ENCODE measurements around the gene GRIP1.

GRIP1 gene

GRCh38 chr12:66341126-66341525 lies 337.8 kb downstream of the GRIP1 start:
- TF ChIP-seq Cebpa-rat (IDR thresholded peaks at IDR 0.05), result no peak
- H3K4me3 ChIP-seq, result no peak overlapping the region
- no peaks in the 10 kb centered on the region for H3K27me3 ChIP-seq
- H3K27ac ChIP-seq, result no peak overlapping the region
- H3K36me3 ChIP-seq, result peaks cover 70% of the 10 kb centered on the region
- no peaks in the 10 kb centered on the region for H4K20me1 ChIP-seq
- no peaks in the 10 kb centered on the region for H3K4me1 ChIP-seq
- no peak overlapping the region for H3K4me2 ChIP-seq
- H3K9me3 ChIP-seq, result peaks cover 52% of the 10 kb centered on the region
- no peak overlapping the region for H3K9ac ChIP-seq

- peaks cover 64% of the 10 kb centered on the region for H3K36me3 ChIP-seq
- H3K9ac ChIP-seq, result no peak overlapping the region
- H3K27ac ChIP-seq, result no peak overlapping the region
- peaks cover 49% of the 10 kb centered on the region for H3K9me3 ChIP-seq
- no peaks in the 10 kb centered on the region for H3K4me1 ChIP-seq
- no peak overlapping the region for H3K4me2 ChIP-seq
- H4K20me1 ChIP-seq, result no peaks in the 10 kb centered on the region
- H3K27me3 ChIP-seq, result no peaks in the 10 kb centered on the region
- no peak for TF ChIP-seq Cebpa-rat (IDR thresholded peaks at IDR 0.05)
- H3K4me3 ChIP-seq, result no peak overlapping the region
Measured at GRCh38 chr12:66340131-66340530, 338.7 kb downstream of the GRIP1 start.

- H3K9ac ChIP-seq, result no peak overlapping the region
- no peak for TF ChIP-seq Cebpa-rat (IDR thresholded peaks at IDR 0.05)
- peaks cover 29% of the 10 kb centered on the region for H3K9me3 ChIP-seq
- peaks cover 44% of the 10 kb centered on the region for H3K36me3 ChIP-seq
- H3K4me1 ChIP-seq, result no peaks in the 10 kb centered on the region
- no peak overlapping the region for H3K27ac ChIP-seq
- no peaks in the 10 kb centered on the region for H4K20me1 ChIP-seq
- H3K4me2 ChIP-seq, result no peak overlapping the region
- no peak overlapping the region for H3K4me3 ChIP-seq
- H3K27me3 ChIP-seq, result no peaks in the 10 kb centered on the region
Measured at GRCh38 chr12:66337381-66338010, 341.4 kb downstream of the GRIP1 start.

- Histone ChIP-seq H3K4me2 (no peak overlapping the region), H3K4me3 (no peak overlapping the region), H3K9ac (no peak overlapping the region), H3K9me3 (peaks cover 11% of the 10 kb centered on the region), H4K20me1 (no peaks in the 10 kb centered on the region), H3K27me3 (no peaks in the 10 kb centered on the region), H3K4me1 (no peaks in the 10 kb centered on the region), H3K27ac (no peak overlapping the region), H3K36me3 (peaks cover 48% of the 10 kb centered on the region)
- TF ChIP-seq Cebpa-rat (IDR thresholded peaks at IDR 0.05), result no peak
Measured at GRCh38 chr12:66335746-66336145, 343.1 kb downstream of the GRIP1 start.

- no peak overlapping the region for H3K4me3 ChIP-seq
- no peaks in the 10 kb centered on the region for H3K4me1 ChIP-seq
- no peaks in the 10 kb centered on the region for H3K27me3 ChIP-seq
- H4K20me1 ChIP-seq, result no peaks in the 10 kb centered on the region
- H3K4me2 ChIP-seq, result no peak overlapping the region
- H3K9me3 ChIP-seq, result no peaks in the 10 kb centered on the region
- peaks cover 23% of the 10 kb centered on the region for H3K36me3 ChIP-seq
- no peak overlapping the region for H3K27ac ChIP-seq
- TF ChIP-seq Cebpa-rat (IDR thresholded peaks at IDR 0.05), result no peak
- H3K9ac ChIP-seq, result no peak overlapping the region
Measured at GRCh38 chr12:66331814-66332213, 347.1 kb downstream of the GRIP1 start.

- peaks cover 26% of the 10 kb centered on the region for H3K36me3 ChIP-seq
- H3K27me3 ChIP-seq, result no peaks in the 10 kb centered on the region
- TF ChIP-seq Cebpa-rat (IDR thresholded peaks at IDR 0.05), result no peak
- no peak overlapping the region for H3K27ac ChIP-seq
- no peak overlapping the region for H3K9ac ChIP-seq
- H3K9me3 ChIP-seq, result no peaks in the 10 kb centered on the region
- H3K4me1 ChIP-seq, result no peaks in the 10 kb centered on the region
- H3K4me2 ChIP-seq, result no peak overlapping the region
- no peaks in the 10 kb centered on the region for H4K20me1 ChIP-seq
- no peak overlapping the region for H3K4me3 ChIP-seq
Measured at GRCh38 chr12:66331016-66331415, 347.9 kb downstream of the GRIP1 start.

- no peak overlapping the region for H3K9ac ChIP-seq
- no peaks in the 10 kb centered on the region for H3K4me1 ChIP-seq
- H3K36me3 ChIP-seq, result peaks cover 34% of the 10 kb centered on the region
- H3K4me3 ChIP-seq, result no peak overlapping the region
- no peaks in the 10 kb centered on the region for H4K20me1 ChIP-seq
- H3K27ac ChIP-seq, result no peak overlapping the region
- TF ChIP-seq Cebpa-rat (IDR thresholded peaks at IDR 0.05), result no peak
- H3K27me3 ChIP-seq, result no peaks in the 10 kb centered on the region
- H3K4me2 ChIP-seq, result no peak overlapping the region
- no peaks in the 10 kb centered on the region for H3K9me3 ChIP-seq
Measured at GRCh38 chr12:66329941-66330340, 348.9 kb downstream of the GRIP1 start.

- H3K4me1 ChIP-seq, result no peaks in the 10 kb centered on the region
- no peak overlapping the region for H3K9ac ChIP-seq
- no peak for TF ChIP-seq Cebpa-rat (IDR thresholded peaks at IDR 0.05)
- H3K4me3 ChIP-seq, result no peak overlapping the region
- H3K9me3 ChIP-seq, result no peaks in the 10 kb centered on the region
- H3K36me3 ChIP-seq, result peaks cover 30% of the 10 kb centered on the region
- H3K27ac ChIP-seq, result no peak overlapping the region
- no peak overlapping the region for H3K4me2 ChIP-seq
- no peaks in the 10 kb centered on the region for H4K20me1 ChIP-seq
- no peaks in the 10 kb centered on the region for H3K27me3 ChIP-seq
Measured at GRCh38 chr12:66323017-66323416, 355.9 kb downstream of the GRIP1 start.

- H3K27ac ChIP-seq, result no peak overlapping the region
- no peak overlapping the region for H3K4me2 ChIP-seq
- no peaks in the 10 kb centered on the region for H3K27me3 ChIP-seq
- no peaks in the 10 kb centered on the region for H4K20me1 ChIP-seq
- H3K9ac ChIP-seq, result no peak overlapping the region
- H3K36me3 ChIP-seq, result peaks cover 26% of the 10 kb centered on the region
- H3K4me1 ChIP-seq, result no peaks in the 10 kb centered on the region
- H3K4me3 ChIP-seq, result no peak overlapping the region
- TF ChIP-seq Cebpa-rat (IDR thresholded peaks at IDR 0.05), result no peak
- no peaks in the 10 kb centered on the region for H3K9me3 ChIP-seq
Measured at GRCh38 chr12:66321435-66321834, 357.4 kb downstream of the GRIP1 start.

- H3K4me3 ChIP-seq, result no peak overlapping the region
- no peaks in the 10 kb centered on the region for H3K9me3 ChIP-seq
- no peak for TF ChIP-seq Cebpa-rat (IDR thresholded peaks at IDR 0.05)
- no peak overlapping the region for H3K9ac ChIP-seq
- no peak overlapping the region for H3K27ac ChIP-seq
- H3K4me2 ChIP-seq, result no peak overlapping the region
- H3K36me3 ChIP-seq, result peaks cover 25% of the 10 kb centered on the region
- H3K27me3 ChIP-seq, result no peaks in the 10 kb centered on the region
- H3K4me1 ChIP-seq, result no peaks in the 10 kb centered on the region
- H4K20me1 ChIP-seq, result no peaks in the 10 kb centered on the region
Measured at GRCh38 chr12:66320996-66321395, 357.9 kb downstream of the GRIP1 start.

All from BLaER1 (cell line).